Measurements from ENCODE around the gene HMCN1. TPM values are rescaled to one million over a fixed set of nuclear protein-coding genes. Genes with fewer than 3 reads are reported as not detected.
"Not testable (repeated sequence)": the region's sequence is repeated elsewhere in the genome, so short reads cannot be mapped to it uniquely, and the experiment has no call there.

HMCN1 gene
- total RNA-seq, 1 donor from 2014 or later, result 109 TPM

DNA sequence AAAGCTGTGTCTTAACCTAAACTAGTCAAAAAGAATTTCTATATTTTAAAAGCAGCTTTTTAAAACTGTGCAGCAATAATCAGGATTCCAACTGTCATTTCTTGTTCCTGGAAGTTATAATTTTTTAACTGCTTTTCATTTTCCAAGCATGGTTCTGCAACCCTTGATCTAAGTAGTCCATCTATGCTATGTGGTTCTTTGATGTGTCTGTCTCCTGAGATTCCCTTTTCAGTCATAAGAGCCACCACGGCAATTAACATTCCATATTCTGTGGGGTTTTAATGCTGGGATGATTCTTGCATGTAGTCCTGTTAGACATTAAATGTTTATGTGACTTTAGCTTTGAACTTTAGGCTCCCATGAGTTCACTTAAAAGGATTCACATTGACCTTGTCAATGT, 420.5 kb downstream of the HMCN1 start:
- DNase-seq, result no peak

DNA sequence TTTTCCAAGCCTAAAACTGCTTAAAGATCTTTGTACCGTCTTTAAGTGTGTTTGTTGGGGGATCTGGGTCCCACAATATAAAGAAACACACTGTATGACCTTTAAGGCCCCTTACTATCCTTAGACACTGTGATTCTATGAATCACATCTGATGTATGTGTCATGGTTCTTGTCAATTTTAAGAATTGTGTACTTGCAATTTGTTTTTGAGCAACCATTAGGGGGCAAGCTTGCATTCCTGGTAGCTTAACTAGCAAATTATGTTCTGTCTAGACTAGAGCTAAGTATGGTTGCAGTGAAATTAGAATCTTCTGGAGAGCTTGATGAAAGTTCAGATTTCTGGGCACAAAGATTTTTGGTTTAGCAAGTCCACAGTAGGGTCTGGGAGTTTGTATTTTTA, 421.4 kb downstream of the HMCN1 start:
- peak; percentile 36 for DNase-seq

DNA sequence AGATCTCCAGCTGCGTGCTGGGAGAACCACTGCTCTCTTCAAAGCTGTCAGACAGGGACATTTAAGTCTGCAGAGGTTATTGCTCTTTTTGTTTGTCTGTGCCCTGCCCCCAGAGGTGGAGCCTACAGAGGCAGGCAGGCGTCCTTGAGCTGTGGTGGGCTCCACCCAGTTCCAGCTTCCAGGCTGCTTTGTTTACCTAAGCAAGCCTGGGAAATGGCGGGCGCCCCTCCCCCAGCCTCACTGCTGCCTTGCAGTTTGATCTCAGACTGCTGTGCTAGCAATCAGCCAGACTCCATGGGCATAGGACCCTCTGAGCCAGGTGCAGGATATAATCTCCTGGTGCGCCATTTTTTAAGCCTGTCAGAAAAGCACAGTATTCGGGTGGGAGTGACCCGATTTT, 428.7 kb downstream of the HMCN1 start:
- DNase-seq, result not testable (repeated sequence)

DNA sequence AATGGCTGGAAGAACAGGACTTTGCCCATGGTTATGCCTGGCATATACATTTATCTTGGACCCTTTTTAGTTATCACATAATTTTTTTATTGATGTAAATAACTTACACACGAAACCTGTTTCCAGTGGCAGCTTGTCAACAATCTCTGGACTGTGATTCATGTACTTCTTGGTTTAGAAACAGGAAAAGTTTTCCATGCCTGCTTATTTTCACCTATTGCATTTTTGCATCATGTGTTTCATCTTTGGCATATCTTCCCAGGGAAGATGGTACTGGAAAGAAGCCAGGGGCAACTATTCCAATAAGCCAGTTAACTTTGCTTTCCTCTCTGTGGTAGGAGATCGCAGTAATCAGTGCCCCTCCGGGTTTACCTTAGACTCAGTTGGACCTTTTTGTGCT, 430.6 kb downstream of the HMCN1 start:
- no peak for DNase-seq

DNA sequence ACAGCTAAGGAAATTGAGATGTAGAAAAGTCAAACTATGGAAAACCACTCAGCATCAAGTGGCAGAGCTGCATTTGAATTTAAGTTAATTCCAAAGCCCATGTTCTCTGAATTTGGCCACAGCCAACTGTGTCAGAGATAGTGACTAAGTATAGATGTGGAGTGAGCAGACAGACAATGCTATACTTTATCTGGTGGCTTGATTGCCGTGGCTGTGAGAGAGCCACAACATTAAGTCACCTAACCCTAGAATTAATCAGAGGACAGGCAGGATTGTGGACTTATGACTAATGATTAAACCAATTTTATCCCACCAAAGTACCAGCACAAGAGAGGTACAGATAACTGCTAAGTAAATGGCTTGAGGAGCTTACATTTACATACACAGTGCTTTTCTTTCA, 431.1 kb downstream of the HMCN1 start:
- DNase-seq, result no peak

DNA sequence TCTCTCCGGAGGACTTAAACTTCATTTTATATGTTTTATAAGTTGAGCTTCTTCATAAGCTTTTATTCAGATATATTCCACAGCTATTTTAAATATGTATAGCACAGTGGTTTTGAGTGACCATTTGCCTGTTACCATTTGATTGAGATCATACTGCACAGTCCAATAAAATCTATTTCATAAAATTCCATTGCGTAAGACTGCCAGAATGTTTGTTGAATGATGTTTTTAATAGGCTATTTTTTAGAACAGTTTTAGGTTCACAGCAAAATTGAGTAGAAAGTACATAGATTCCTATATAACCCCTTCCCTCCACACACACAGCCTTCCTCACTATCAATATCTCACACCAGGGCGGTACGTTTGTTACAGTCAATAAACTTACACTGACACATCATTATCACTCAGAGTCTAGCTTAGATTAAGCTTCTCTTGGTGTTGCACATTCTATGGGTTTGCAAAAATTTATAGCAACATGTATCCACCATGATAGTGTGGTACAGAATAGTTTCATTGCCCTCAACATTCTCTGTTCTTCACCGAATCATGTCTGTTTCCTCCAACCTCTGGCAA, 433.0 kb downstream of the HMCN1 start:
- DNase-seq, result no peak

DNA sequence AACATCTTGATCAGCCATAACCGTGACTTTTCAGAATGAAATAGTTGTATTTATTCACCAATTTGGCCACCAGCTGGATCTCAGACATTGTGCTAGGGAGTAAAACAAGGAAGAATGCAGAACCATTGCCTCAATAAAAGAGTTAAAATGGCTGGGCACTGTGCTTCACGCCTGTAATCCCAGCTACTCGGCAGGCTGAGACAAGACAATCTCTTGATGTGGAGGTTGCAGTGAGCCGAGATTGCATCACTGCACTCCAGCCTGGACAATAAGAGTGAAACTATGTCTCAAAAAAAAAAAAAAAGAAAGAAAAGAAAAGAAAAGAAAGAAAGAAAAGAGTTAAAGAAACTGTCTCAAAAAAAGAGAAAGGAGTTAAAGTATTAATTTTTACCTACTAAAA, 441.4 kb downstream of the HMCN1 start:
- no peak for DNase-seq

DNA sequence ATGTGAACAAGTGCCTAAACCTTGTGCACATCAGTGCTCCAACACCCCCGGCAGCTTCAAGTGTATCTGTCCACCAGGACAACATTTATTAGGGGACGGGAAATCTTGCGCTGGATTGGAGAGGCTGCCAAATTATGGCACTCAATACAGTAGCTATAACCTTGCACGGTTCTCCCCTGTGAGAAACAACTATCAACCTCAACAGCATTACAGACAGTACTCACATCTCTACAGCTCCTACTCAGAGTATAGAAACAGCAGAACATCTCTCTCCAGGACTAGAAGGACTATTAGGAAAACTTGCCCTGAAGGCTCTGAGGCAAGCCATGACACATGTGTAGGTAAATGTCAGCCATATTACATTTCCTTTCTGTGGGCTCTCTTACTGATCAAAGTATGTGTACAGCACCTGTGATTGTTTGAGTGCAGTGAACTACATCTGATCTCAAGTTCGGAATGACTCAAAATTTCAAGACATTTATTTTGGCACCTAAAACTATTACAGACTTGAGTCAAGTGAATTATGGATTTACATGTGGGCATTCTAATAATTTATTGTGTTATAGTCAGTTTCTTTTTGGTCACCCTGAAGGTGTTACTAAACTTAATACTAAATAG, 444.3 kb downstream of the HMCN1 start:
- DNase-seq, result no peak

DNA sequence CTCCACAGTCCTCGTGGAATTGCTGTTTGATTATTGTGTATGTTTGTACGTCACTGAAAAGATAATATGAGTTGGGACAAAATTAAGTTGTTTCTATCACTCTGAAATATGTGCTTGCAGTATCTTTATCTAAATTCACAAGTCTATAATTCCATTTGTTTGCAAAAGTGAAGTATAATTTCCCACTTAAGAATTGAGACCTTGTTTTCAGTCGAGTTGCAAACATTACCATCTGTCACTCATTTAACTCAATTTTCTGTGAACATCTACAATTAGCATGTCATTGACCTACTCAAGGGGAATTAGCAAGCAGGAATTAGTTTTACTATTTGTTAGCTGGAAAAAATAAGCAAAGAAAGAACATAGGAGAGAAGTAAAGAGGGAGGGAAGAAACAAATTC, 445.0 kb downstream of the HMCN1 start:
- DNase-seq, result no peak

DNA sequence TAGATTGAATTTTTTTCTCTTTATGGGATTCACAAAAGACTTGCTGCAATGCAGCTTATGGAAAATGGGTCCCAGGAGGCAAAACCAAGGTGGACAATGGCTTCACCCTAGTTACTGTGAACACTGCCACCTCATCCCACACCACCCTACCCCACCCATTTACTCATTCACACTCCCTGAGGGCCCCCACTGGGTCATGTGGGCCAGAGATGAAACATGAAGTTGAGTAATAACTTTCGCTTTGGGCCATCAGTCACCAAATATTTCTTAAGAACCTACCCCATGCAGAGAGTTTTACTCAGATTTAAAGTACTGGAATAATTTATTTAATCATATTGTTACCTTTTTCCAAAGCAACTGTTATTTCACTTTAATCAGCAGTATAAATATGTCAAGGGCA, 449.0 kb downstream of the HMCN1 start:
- DNase-seq, result no peak

DNA sequence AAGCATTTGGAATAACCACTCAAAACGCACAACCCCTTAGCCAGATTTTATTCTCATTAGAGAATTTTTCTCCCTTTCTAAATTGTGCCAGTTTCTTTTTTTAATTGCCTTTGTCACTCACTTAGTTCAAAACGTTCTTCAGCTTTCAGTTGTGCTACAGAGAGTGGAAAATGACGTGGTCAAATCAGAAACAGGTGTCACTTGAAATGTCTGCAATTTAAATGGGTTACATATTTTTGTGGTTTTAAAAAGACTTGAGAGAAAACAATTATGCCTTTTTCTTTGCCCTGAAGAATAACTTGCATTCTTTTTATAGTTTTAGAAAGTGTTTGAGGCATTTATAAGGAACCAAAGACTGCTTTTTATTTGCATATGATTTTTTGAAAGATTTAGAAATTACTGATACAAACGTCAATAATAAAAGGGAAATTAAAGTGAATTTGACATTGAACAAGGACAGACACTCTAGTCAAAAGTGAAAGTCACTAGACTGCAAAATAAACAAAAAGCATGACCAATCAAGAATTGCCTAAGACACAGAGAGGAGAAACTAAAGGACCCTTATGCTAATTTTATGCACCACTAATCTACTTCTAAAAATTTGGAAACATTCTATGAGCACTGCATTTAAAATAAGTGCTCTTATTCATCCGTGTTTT, 449.9 kb downstream of the HMCN1 start:
- peak; percentile 82 for DNase-seq

DNA sequence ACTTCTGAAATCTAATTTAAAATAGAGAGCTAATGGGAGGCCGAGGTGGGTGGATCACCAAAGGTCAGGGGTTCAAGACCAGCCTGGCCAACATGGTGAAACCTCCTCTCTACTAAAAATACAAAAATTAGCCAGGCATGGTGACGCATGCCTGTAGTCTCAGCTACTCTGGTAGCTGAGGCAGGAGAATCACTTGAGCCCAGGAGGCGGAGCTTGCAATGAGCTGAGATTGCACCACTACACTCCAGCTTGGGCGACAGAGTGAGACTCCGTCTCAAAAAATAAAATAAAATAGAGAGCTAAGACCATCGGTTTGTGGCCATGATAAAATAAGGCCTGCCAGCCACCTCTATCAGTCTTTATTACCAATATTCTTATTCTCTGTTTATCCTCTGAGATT, 452.1 kb downstream of the HMCN1 start:
- not testable (repeated sequence) for DNase-seq

DNA sequence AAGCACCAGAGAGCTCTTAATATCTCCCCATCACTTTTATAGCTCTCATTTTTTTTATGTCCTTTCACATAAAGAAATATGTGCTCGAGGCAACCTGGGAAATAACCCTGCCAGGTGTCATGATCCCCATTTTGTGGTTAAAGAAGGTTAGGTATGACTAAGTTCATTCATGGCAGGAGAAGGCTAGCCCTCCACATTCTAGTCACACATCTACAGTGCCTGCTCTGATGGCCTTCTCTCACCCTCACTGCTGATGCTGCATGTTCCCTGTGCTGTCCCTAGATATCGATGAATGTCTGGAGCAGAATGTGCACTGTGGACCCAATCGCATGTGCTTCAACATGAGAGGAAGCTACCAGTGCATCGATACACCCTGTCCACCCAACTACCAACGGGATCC, 453.4 kb downstream of the HMCN1 start:
- no peak for DNase-seq

DNA sequence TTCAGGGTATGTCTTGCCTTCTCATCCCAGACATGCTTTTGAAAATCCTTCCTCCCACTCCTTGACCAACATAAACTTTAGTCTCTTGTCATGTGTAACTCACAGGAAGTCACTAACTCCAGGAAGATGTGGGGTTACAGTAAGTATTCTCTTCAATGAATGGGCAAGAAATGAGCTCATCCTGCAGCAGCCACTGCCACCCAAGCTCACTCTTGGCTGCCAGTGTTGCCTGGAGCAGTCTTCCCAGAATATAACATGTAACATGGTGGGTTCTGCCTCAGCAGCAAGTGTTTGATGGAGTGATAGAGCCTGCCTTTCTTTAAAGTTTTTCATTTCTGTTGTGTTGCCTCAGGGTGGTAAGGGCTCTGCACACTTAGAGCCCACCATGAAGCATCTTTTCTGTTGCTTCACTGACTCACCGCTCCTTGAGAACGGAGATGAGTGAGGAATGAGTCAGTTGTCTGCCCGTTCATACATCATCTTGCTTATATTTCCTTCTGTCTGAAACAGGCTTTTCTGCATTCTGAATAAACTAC, 453.9 kb downstream of the HMCN1 start:
- DNase-seq, result no peak

DNA sequence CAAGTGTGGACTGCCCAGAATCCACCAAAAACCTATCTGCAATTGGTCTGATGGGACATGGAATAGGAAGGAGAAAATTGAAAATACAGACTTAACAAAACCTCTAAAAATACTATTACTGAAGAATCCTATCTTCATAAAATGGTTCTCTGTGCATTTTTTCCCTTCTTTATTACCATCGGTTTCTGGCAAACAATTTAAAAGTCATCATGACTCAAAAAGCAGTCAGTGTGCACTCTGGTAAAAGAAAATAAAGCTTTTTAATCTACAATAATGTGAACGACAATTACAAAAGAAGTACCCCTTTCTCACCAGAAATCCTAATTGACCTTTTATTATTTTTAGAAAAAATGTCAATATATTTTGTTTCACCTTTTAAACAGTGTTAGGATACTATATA, 454.5 kb downstream of the HMCN1 start:
- no peak for DNase-seq

DNA sequence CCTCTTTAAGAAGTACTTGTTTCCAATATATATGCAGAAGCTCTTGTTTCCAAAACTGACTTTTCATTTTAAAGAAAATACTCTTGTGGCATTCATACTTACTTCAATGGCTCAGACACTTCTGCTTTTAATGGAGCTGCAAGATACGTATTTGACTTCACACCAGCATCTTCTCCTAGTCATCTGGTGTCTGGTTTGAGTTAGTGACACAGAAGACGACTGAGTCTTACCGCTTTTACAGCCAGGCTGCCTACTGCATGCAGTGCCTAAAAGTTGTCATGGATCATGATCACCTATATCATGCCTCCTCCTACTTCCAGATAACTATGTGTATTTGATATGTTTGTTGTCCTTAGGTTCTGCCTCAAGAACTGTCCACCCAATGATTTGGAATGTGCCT, 455.0 kb downstream of the HMCN1 start:
- DNase-seq, result no peak

DNA sequence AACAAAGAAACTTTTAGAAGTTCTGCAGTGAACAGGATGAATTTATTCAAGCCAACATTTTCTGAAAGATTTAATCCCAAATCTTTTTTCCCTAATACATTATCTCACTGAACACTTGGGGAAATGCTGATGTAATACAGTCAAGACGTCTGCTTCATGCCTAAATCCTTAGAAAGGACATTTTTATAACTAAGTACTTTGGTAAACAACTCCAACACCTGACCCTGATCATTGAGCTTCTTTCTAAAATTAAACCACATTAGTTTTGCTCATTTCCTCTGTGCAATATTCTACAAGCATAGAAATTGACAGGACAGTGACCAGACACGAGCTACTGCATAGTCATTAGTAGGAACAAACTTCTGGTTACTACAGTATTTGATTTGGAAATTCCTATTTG, 457.3 kb downstream of the HMCN1 start:
- DNase-seq, result no peak

DNA sequence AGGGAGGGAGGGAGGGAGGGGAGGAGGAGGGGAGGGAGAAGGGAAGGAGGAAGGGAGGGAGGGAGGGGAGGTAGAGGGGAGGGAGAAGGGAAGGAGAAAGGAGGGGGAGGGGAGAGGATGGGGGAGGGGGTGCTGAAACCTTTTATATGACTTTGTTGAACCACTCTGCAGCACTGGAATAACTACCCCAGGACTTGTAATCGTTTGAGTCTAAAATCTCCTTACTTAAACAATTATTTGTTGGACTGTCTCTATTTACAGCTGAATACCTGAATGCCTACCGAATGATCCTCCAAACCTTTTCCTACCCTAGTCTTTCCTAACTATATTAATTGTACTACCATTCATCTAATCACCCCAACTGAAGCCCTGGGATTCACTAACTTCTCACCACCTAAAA, 459.0 kb downstream of the HMCN1 start:
- no peak for DNase-seq

DNA sequence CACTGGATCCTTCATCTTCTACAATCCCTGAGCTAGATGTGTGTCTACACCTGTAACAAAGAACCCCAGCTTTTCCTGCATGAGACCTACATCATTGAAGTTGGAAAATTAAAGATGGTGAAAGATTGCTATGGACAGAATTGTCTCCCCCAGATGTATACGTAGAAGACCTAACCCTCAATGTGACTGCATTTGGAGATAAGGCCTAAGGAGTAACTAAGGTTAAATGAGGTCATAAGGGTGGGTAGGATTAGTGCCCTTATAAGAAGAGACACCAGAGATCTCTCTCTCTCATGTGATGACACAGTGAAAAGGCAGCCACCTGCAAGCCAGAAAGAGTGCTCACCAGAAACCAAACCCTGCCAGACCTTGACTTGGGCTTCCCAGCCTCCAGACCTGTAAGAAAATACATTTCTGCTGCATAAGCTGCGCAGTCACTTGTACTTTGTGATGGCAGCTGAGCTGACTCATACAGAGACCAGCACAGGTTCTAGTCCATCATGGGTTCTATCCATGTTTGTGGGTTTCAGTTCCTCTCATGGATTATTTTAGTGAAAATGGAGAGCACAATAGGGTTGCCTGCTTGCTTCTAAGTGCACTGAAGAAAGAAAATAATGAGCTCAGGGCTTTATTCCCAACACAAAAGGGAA, 460.0 kb downstream of the HMCN1 start:
- no peak for DNase-seq

DNA sequence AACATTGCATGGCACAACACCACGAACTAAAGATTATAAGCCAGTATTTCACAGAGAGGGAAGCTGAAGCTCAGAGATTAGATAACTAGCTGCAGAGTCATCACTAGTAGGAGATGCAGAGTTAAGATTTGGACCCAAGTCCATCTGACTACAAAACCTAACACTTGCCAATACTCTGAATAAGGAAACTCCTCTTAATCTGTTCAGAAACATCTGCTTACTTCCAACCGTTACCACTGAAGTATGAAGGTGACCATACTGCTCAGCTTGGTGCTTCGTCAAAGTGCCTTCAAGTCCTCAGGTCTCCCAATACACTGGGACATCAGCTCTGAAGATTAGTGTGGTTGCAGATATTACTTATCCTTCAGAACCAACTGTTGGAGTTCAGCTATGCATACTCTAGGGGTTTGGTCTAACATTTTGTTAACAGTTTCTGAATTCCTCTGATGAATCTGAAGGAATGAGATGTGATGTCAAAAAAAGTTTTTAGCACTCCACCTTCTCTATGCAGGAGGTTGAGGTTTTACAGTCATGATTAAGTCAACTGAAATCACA, 461.3 kb downstream of the HMCN1 start:
- no peak for DNase-seq

DNA sequence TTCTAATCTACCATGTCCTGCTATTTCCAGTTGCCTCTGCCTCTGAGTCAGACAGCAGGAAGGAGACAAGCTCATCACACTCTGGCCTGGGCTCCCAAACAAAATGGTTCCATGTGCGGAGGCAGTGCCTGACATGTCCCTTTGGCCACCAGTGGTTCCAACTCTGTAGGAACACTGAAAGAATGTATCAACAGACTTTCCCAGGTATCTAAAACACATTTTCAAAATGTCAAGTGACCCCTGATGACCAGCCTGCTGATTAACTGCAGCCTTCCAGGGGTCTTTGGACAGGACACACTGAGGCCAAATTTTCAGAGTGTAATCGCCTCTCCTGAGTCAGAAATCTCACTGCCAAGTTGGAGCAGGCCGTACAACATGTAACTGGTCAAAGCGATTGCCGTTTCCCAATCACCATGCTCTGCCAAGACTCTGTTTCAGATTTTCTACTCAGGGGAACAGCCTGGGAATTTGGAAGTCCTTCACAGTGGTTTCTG, 468.1 kb downstream of the HMCN1 start:
- DNase-seq, result no peak

DNA sequence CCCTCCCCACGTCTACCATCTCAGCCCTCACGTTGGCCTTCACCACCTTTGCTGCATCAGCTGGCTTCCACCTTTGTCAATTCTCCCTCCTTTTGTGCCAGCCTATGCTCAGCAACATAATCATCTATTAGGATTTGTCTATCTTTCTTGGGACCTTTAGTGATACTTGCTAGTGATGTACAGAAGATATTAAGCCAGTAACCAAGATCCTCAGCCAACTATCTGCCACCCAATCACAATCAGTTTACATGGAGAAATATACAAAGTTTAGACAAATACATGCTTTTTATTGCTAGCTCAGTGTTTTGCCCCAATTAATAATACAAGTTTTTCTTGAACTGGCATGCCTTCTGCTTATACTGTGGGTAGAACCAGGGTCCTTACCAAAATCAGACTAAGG, 468.6 kb downstream of the HMCN1 start:
- no peak for DNase-seq

DNA sequence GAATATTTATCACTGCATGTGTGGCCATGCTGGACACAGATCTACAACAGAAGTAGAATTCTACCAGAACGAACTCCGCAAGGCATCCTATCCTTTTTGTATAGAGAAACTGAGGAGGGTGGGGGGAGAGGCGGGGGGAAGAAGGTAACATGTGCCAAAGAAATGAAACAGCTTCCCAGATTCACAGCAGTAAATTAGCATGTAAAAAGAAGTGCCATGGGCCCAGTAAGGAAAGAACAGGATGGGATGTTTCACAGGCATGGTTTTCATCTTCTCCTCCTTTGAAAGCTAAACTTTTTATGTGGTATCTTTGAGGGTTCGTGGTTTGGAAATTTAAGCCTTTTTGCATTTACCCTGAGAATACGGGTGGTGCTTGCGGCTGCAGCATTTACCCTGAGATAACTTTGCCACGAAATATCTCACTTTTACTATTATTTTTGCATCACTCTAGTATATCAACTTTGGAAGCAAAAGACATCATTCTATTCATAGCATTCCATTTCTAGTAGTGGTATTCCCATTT, 471.9 kb downstream of the HMCN1 start:
- no peak for DNase-seq

Measured in skin of body (tissue), 2 donors.